Hematopoietic multipotent progenitor cell treated with erythropoietin and hydrocortisone succinate and interleukin-3 and kit ligand, for 17 days (in vitro differentiated cells): ENCODE data around the gene EVI5.

ENCODE experiments used
- DNase-seq: peaks from one replicate; pipeline ENCODE4 v3.0.0-alpha.2; 2015; ENCODE audit warnings: low spot score

EVI5 gene

GRCh38 chr1:92483610-92484471 lies 301.1 kb downstream of the EVI5 start:
- DNase-seq: no peak

- DNase-seq: no peak
Measured at GRCh38 chr1:92482665-92483609, 302.0 kb downstream of the EVI5 start.

GRCh38 chr1:92481971-92482664 lies 302.8 kb downstream of the EVI5 start:
- no peak for DNase-seq

GRCh38 chr1:92481599-92481925 lies 303.3 kb downstream of the EVI5 start:
- DNase-seq: no peak

GRCh38 chr1:92480813-92481598 lies 303.9 kb downstream of the EVI5 start:
- DNase-seq: no peak

- DNase-seq: no peak
Measured at GRCh38 chr1:92480200-92480812, 304.6 kb downstream of the EVI5 start.

GRCh38 chr1:92479587-92479986 lies 305.3 kb downstream of the EVI5 start:
- DNase-seq: no peak

- DNase-seq: no peak
Measured at GRCh38 chr1:92478393-92478792, 306.5 kb downstream of the EVI5 start.

GRCh38 chr1:92476071-92476631 lies 308.8 kb downstream of the EVI5 start:
- DNase-seq: no peak

- DNase-seq: no peak
Measured at GRCh38 chr1:92475029-92475428, 309.9 kb downstream of the EVI5 start.

- DNase-seq: no peak
Measured at GRCh38 chr1:92473781-92474495, 311.0 kb downstream of the EVI5 start.

GRCh38 chr1:92470216-92470615 lies 314.7 kb downstream of the EVI5 start:
- no peak for DNase-seq

- DNase-seq: no peak
Measured at GRCh38 chr1:92466683-92467352, 318.1 kb downstream of the EVI5 start.

GRCh38 chr1:92465256-92465647 lies 319.7 kb downstream of the EVI5 start:
- DNase-seq: no peak

GRCh38 chr1:92464588-92465255 lies 320.2 kb downstream of the EVI5 start:
- DNase-seq: no peak

GRCh38 chr1:92461364-92462097 lies 323.4 kb downstream of the EVI5 start:
- no peak for DNase-seq

- DNase-seq: no peak
Measured at GRCh38 chr1:92459871-92460320, 325.0 kb downstream of the EVI5 start.
